WERI-Rb-1 (cell line): ENCODE results near the gene TRH.
"Not testable (repeated sequence)": the region's sequence is repeated elsewhere in the genome, so short reads cannot be mapped to it uniquely, and the experiment has no call there.

ENCODE experiments used
- DNase-seq: peaks from one replicate; pipeline ENCODE4 v3.0.0-alpha.2; 2020
- H3K27ac ChIP-seq: fragments of 250-450 bp; sonication (Bioruptor Pico); 2 replicates; pipeline ENCODE4 v1.5.1; 2020; ENCODE audit warnings: mild to moderate bottlenecking, moderate library complexity
- H3K27me3 ChIP-seq: fragments of 250-450 bp; sonication (Bioruptor Pico); 2 replicates; pipeline ENCODE4 v1.5.1; 2021; ENCODE audit warnings: mild to moderate bottlenecking, low read depth, moderate library complexity; ENCODE audit not compliant: insufficient read depth, severe bottlenecking
- H3K36me3 ChIP-seq: fragments of 250-450 bp; sonication (Bioruptor Pico); 2 replicates; pipeline ENCODE4 v1.5.1; 2020; ENCODE audit warnings: mild to moderate bottlenecking, moderate library complexity
- H3K4me3 ChIP-seq: 2 replicates; pipeline ENCODE4 v1.5.1; 2011; ENCODE audit warnings: low read depth, mild to moderate bottlenecking, control low read depth, low read length
- H3K9me3 ChIP-seq: fragments of 250-450 bp; sonication (Bioruptor Pico); 2 replicates; pipeline ENCODE4 v1.5.1; 2021; ENCODE audit warnings: mild to moderate bottlenecking, moderate library complexity; ENCODE audit not compliant: severe bottlenecking
- CTCF ChIP-seq: IDR thresholded peaks from 2 replicates; pipeline ENCODE4 v1.5.1; 2011; ENCODE audit warnings: low read depth, mild to moderate bottlenecking, control low read depth, inconsistent platforms, low read length

Gene TRH

GRCh38 chr3:129994883-129995559 lies 20.5 kb downstream of the TRH start:
- no peak for TF ChIP-seq CTCF
- H3K36me3 ChIP-seq: peaks cover 10% of the 10 kb centered on the region
- H3K9me3 ChIP-seq: no peaks in the 10 kb centered on the region
- no peak overlapping the region for H3K4me3 ChIP-seq
- H3K27ac ChIP-seq: peak overlapping the region; percentile 29
- no peaks in the 10 kb centered on the region for H3K27me3 ChIP-seq
- peak; percentile 70 for DNase-seq

DNA sequence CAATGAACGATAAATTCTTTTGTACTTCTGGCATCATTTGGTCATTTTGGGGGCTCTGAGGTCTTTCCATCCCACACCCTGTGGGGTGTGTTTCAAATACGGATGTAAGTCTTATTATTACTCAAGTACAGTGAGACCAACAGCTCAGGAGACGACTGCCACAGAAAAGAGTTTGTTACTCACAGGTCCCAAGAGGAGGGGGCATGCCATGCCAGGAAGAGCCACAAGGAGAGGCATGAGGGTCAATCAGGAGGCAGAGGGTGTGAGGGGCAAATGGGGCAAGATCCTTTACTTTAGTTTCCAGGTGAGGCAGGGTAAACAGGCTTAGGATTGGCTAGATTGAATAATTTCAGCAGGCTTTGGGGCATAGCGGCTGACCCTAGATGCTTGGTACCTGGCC lies 21.6 kb downstream of the TRH start:
- DNase-seq: no peak
- Histone ChIP-seq H3K27me3 (no peaks in the 10 kb centered on the region), H3K4me3 (no peak overlapping the region), H3K9me3 (no peaks in the 10 kb centered on the region), H3K36me3 (peaks cover 10% of the 10 kb centered on the region), H3K27ac (no peak overlapping the region)
- no peak for TF ChIP-seq CTCF

DNA sequence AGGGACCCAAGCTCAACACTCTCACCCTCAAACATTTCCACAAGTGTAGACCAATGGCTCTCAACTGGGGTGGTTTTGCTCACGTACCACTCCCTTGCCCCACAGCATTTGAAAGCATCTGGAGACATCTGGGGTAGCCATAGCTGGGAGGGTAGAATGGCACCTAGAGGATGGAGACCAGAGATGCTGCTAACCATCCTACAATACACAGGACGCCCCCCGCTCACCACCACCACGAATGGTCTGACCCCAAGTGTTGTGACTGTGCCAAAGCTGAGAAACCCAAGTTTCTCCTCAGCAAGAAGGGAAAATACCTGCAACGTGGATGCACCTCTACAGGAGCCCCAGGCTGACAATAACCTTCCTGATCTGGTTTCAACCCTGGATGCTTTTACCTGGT lies 24.7 kb downstream of the TRH start:
- H3K27me3 ChIP-seq, H3K9me3 ChIP-seq: not testable (repeated sequence)

GRCh38 chr3:130002666-130003598 lies 28.4 kb downstream of the TRH start:
- peak; percentile 69 for TF ChIP-seq CTCF
- Histone ChIP-seq H3K27ac (peak overlapping the region; percentile 57), H3K4me3 (peak overlapping the region; percentile 61)
- H3K9me3 ChIP-seq, H3K27me3 ChIP-seq, H3K36me3 ChIP-seq: not testable (repeated sequence)
- peak; percentile 53 for DNase-seq

More for the DNA sequence above, 24.7 kb downstream of the TRH start:
- not testable (repeated sequence) for H3K4me3 ChIP-seq, DNase-seq, H3K27ac ChIP-seq
- peaks cover 10% of the 10 kb centered on the region for H3K36me3 ChIP-seq

- DNase-seq: no peak
- H3K27ac ChIP-seq: no peak overlapping the region
- H3K9me3 ChIP-seq: no peaks in the 10 kb centered on the region
- no peaks in the 10 kb centered on the region for H3K36me3 ChIP-seq
- no peaks in the 10 kb centered on the region for H3K27me3 ChIP-seq
- TF ChIP-seq CTCF: no peak
- no peak overlapping the region for H3K4me3 ChIP-seq
These were observed 36.0 kb downstream of the TRH start for GRCh38 chr3:130010556-130010955.

DNA sequence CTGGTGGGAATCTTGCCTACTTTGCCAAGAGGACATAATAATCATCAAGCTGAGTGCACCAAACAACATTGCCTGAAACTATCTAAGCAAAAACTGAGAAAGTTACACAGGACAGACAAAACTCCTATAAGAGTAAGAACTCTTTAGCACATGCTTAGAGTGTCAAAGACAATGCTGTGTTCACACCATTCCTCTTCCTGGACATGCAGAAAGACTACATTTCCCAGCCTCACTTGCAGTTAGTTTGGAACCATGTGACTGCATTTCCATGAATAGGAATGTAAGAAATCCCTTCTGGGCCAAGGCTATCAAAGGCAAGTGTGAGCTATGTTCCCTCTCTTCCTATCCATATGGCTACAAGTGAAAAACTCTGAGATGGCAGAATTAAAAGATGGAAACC lies 37.6 kb downstream of the TRH start:
- not testable (repeated sequence) for DNase-seq, H3K27ac ChIP-seq, H3K27me3 ChIP-seq, H3K4me3 ChIP-seq, H3K36me3 ChIP-seq, H3K9me3 ChIP-seq

DNA sequence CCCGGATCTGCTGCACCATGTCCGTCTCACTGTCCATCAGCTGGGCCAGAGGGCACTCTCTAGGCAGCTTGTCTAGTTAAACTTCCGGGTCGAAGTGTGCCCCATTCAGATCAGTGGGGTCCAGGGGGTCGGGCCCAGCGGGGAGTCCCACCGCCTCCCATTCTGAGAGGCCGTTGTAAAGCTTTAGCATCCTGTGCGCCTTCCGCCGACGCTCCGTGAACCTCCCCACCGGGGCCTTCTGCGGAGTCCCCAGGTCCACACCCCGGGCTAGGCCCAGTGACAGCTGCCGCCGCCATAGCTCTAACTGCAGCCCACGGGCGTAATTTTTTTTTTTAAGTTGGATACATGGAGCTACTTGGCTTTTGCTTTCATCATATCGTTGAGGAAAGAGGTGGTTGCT lies 38.7 kb downstream of the TRH start:
- DNase-seq, H3K27ac ChIP-seq, H3K9me3 ChIP-seq, H3K27me3 ChIP-seq, H3K4me3 ChIP-seq, H3K36me3 ChIP-seq: not testable (repeated sequence)
